A549 (cell line): ENCODE measurements around the gene CNPY4. TPM values are rescaled to one million over a fixed set of nuclear protein-coding genes. Genes with fewer than 3 reads are reported as not detected.

Source experiments
- ATAC-seq, 2 experiments: fragments of 200-7000 bp in 1 of 2; fragments of >200 bp in 1 of 2; cut with Nextera tagmentation in 1 of 2; cut with Tn5 transposase in 1 of 2; 3 replicates each; pipeline versions ENCODE4 v1.8.0 to v1.9.1; 2018 to 2020; ENCODE audit warnings: mild to moderate bottlenecking in 1 of 2, moderate library complexity in 1 of 2
- CTCF ChIA-PET: fragments of 300-600 bp; sonication (Branson Sonifier 250); formaldehyde crosslinking; extraction: SDS; loops from one replicate; lab custom pipeline; 2021; ENCODE audit warnings: antibody characterized with exemption, inconsistent platforms; lab: Yijun Ruan, JAX
- POLR2A ChIA-PET: fragments of 350-600 bp; formaldehyde crosslinking; extraction: SDS; loops from one replicate; lab custom pipeline; 2021; ENCODE audit warnings: antibody characterized with exemption, inconsistent platforms; lab: Yijun Ruan, JAX
- DNase-seq, 2 experiments: peaks; one replicate each; pipeline versions ENCODE4 v3.0.0 to v3.0.0-alpha.2; 2011 to 2016; ENCODE audit warnings: low read depth in 1 of 2, low spot score in 1 of 2
- FAIRE-seq: peaks from 2 replicates; lab custom pipeline; 2011; peaks lifted over from hg19 to GRCh38; lab: Jason Lieb, UNC
- H3K27ac ChIP-seq, 2 experiments: fragments of >200 bp; sonication (Bioruptor Twin); formaldehyde crosslinking; 3 replicates each; pipeline ENCODE4 v1.5.1; 2016 to 2017
- H3K4me1 ChIP-seq: fragments of >200 bp; sonication (Bioruptor Twin); formaldehyde crosslinking; 3 replicates; pipeline ENCODE4 v1.6.1; 2016
- H3K4me2 ChIP-seq: fragments of >200 bp; sonication (Bioruptor Twin); formaldehyde crosslinking; 3 replicates; pipeline ENCODE4 v1.6.1; 2016
- H3K4me3 ChIP-seq: fragments of >200 bp; sonication (Bioruptor Twin); formaldehyde crosslinking; 3 replicates; pipeline ENCODE4 v1.5.1; 2016
- H3K9me3 ChIP-seq: fragments of >200 bp; sonication (Bioruptor Twin); formaldehyde crosslinking; 3 replicates; pipeline ENCODE4 v1.6.1; 2016
- CHD4 ChIP-seq: fragments of 200-600 bp; sonication (generic); IDR thresholded peaks from 2 replicates; pipeline ENCODE4 v1.6.1; 2016; ENCODE audit warnings: antibody characterized with exemption, mild to moderate bottlenecking, borderline replicate concordance
- EHMT2 ChIP-seq: fragments of 200-600 bp; sonication (generic); IDR thresholded peaks from 2 replicates; pipeline ENCODE4 v1.6.1; 2016; ENCODE audit warnings: antibody characterized with exemption, low read depth, mild to moderate bottlenecking, moderate library complexity
- ESRRA ChIP-seq: fragments of 150-350 bp; IDR thresholded peaks from 2 replicates; pipeline ENCODE4 v1.6.1; 2014; ENCODE audit warnings: mild to moderate bottlenecking, low read length, borderline replicate concordance
- HDAC2 ChIP-seq: fragments of 200-600 bp; sonication (generic); IDR thresholded peaks from 2 replicates; pipeline ENCODE4 v1.6.1; 2016
- HEYL ChIP-seq: fragments of 250-450 bp; sonication (Bioruptor Pico); IDR thresholded peaks from 2 replicates; pipeline ENCODE4 v1.8.0; 2021; ENCODE audit warnings: mild to moderate bottlenecking, moderate library complexity
- HOXB13 ChIP-seq: fragments of 250-450 bp; sonication (Bioruptor Pico); IDR thresholded peaks from 2 replicates; pipeline ENCODE4 v1.5.0; 2020; ENCODE audit warnings: low read depth, mild to moderate bottlenecking, moderate library complexity
- JUN ChIP-seq, 2 experiments: fragments of >200 bp; sonication (Bioruptor Twin); formaldehyde crosslinking; IDR thresholded peaks; 2 replicates in 1 of 2; 3 replicates in 1 of 2; pipeline ENCODE4 v1.6.1; 2016 to 2017
- JUNB ChIP-seq: fragments of >200 bp; sonication (Bioruptor Twin); formaldehyde crosslinking; IDR thresholded peaks from 2 replicates; pipeline ENCODE4 v1.6.1; 2016
- MAFK ChIP-seq: fragments of 450-650 bp; IDR thresholded peaks from 2 replicates; pipeline ENCODE4 v1.6.1; 2014; ENCODE audit not compliant: partially characterized antibody
- MYC ChIP-seq: IDR thresholded peaks from 2 replicates; pipeline ENCODE4 v1.6.1; 2012; ENCODE audit warnings: mild to moderate bottlenecking, inconsistent platforms, low read length, improper control_type of control experiment, borderline replicate concordance
- PBX3 ChIP-seq: IDR thresholded peaks from 2 replicates; pipeline ENCODE4 v1.6.1; 2012
- POLR2AphosphoS2 ChIP-seq: conservative IDR thresholded peaks from 2 replicates; pipeline ENCODE4 v1.6.1; 2012; ENCODE audit warnings: low read length, improper control_type of control experiment, inconsistent platforms
- RCOR1 ChIP-seq: fragments of 150-350 bp; IDR thresholded peaks from 2 replicates; pipeline ENCODE4 v1.6.1; 2014; ENCODE audit warnings: antibody characterized with exemption, low read length, low read depth
- SMC3 ChIP-seq: fragments of >200 bp; sonication (Bioruptor Twin); formaldehyde crosslinking; IDR thresholded peaks from 3 replicates; pipeline ENCODE4 v1.6.1; 2018; ENCODE audit warnings: inconsistent platforms
- SREBF2 ChIP-seq: fragments of 450-650 bp; IDR thresholded peaks from 2 replicates; pipeline ENCODE4 v1.6.1; 2014; ENCODE audit warnings: mild to moderate bottlenecking, moderate library complexity
- TFCP2L1 ChIP-seq: fragments of 250-450 bp; sonication (Bioruptor Pico); IDR thresholded peaks from 2 replicates; pipeline ENCODE4 v1.5.0; 2021; ENCODE audit warnings: mild to moderate bottlenecking
- TP53 ChIP-seq: fragments of 250-450 bp; sonication (Bioruptor Pico); IDR thresholded peaks from 2 replicates; pipeline ENCODE4 v1.5.0; 2021; ENCODE audit warnings: mild to moderate bottlenecking, moderate library complexity
- ZC3H11A ChIP-seq: fragments of 450-650 bp; IDR thresholded peaks from 2 replicates; pipeline ENCODE4 v1.6.1; 2014; ENCODE audit warnings: antibody characterized with exemption, mild to moderate bottlenecking
- WGBS: methylation state at CpG from one replicate; pipeline ENCODE4 v1.1.6; 2017; ENCODE audit errors: missing lambda C conversion rate; 5-methylcytosine and 5-hydroxymethylcytosine counted together
- polyA plus RNA-seq, 4 experiments: library from polyadenylated mRNA; depleted of rRNA in 3 of 4; stranded (reverse); fragments of >200 nt; fragmentation: RNase III in 1 of 4; extraction: RNeasy Plus Mini Kit Qiagen cat#74134 plus additional on column Dnase treatment in 1 of 4; gene quantifications; 2 replicates in 3 of 4; 3 replicates in 1 of 4; pipeline ENCODE4 v1.2.3, GENCODE V29; 2011 to 2017
- TF ChIP-seq, protein P1 (sequence below): fragments of 200-600 bp; sonication (generic); IDR thresholded peaks from 2 replicates; pipeline ENCODE4 v1.6.1; 2016; ENCODE audit warnings: antibody characterized with exemption, mild to moderate bottlenecking, moderate library complexity

Gene CNPY4
- polyA plus RNA-seq, 2 of the 4 experiments (the other 2 are of a cell fraction): 11.7 to 22.8 TPM

- TF ChIP-seq, protein P1, sequence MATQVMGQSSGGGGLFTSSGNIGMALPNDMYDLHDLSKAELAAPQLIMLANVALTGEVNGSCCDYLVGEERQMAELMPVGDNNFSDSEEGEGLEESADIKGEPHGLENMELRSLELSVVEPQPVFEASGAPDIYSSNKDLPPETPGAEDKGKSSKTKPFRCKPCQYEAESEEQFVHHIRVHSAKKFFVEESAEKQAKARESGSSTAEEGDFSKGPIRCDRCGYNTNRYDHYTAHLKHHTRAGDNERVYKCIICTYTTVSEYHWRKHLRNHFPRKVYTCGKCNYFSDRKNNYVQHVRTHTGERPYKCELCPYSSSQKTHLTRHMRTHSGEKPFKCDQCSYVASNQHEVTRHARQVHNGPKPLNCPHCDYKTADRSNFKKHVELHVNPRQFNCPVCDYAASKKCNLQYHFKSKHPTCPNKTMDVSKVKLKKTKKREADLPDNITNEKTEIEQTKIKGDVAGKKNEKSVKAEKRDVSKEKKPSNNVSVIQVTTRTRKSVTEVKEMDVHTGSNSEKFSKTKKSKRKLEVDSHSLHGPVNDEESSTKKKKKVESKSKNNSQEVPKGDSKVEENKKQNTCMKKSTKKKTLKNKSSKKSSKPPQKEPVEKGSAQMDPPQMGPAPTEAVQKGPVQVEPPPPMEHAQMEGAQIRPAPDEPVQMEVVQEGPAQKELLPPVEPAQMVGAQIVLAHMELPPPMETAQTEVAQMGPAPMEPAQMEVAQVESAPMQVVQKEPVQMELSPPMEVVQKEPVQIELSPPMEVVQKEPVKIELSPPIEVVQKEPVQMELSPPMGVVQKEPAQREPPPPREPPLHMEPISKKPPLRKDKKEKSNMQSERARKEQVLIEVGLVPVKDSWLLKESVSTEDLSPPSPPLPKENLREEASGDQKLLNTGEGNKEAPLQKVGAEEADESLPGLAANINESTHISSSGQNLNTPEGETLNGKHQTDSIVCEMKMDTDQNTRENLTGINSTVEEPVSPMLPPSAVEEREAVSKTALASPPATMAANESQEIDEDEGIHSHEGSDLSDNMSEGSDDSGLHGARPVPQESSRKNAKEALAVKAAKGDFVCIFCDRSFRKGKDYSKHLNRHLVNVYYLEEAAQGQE: no peak
Measured at GRCh38 chr7:100167912-100168323, 48.5 kb downstream of the CNPY4 start (continued).

DNA sequence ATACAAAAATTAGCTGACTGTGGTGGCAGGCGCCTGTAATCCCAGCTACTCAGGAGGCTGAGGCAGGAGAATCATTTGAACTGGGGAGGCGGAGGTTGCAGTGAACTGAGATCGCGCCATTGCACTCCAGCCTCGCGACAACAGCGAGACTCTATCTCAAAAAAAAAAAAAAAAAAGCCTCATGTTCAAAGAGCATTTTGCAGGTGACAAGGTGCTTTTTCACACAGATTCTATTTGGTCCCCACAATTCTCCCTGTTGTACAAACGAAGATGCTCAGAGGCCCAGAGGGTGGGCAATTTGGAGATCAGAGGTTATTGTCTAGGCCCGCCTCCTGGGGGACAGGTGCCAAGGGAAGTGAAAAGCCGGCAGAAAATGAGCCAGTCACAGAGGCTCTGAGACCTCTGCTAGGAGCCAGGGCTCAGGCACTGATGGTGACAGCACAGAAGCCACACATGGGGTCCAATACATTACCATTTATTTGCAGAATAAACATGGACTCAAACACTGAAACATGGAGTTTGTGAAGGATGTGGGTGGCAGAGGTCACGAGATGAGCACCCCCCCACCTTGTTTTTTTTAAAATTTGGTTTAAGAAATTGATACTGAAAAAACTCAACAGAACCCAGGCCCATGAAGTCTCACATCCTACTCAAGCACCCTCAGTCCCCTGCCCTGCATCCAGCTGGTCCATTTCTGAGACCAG, 49.9 kb downstream of the CNPY4 start:
- FAIRE-seq: no peak

GRCh38 chr7:100170101-100170897, 50.9 kb downstream of the CNPY4 start:
- ChIA-PET CTCF (no interaction called here), POLR2A (no interaction called here)
- Histone ChIP-seq H3K4me1 (no peaks in the 10 kb centered on the region; the same call in 2 of the 3 replicates), H3K4me2 (peak overlapping the region; percentile 87; the same call in 2 of the 3 replicates), H3K9me3 (no peaks in the 10 kb centered on the region), H3K27ac (no peak overlapping the region), H3K4me3 (no peak overlapping the region; the same call in 2 of the 3 replicates)
- 82% methylated on average over 11 of the region's 11 CpGs for WGBS
- ATAC-seq (no peak), FAIRE-seq (no peak), DNase-seq (no peak)
- TF ChIP-seq TFCP2L1 (CRISPR knock-in tag) (no peak), JUNB (no peak), SREBF2 (no peak), HOXB13 (CRISPR knock-in tag) (no peak), MYC (no peak), SMC3 (no peak), ESRRA (no peak), PBX3 (no peak), RCOR1 (no peak), POLR2AphosphoS2 (no peak), MAFK (no peak), EHMT2 (no peak)
- TF ChIP-seq, all 56 proteins: peak for 0

More for the DNA sequence above, 49.9 kb downstream of the CNPY4 start:
- ATAC-seq: no peak
- Histone ChIP-seq H3K4me2 (no peak overlapping the region), H3K9me3 (no peaks in the 10 kb centered on the region), H3K4me1 (no peaks in the 10 kb centered on the region; the same call in 2 of the 3 replicates), H3K27ac (no peak overlapping the region), H3K4me3 (no peak overlapping the region)
- DNase-seq: no peak
- TF ChIP-seq JUN (IDR thresholded peaks at IDR 0.05): no peak
- TF ChIP-seq HEYL (CRISPR knock-in tag): no peak
- no peak for TF ChIP-seq TP53
- TF ChIP-seq HDAC2: no peak
- TF ChIP-seq ZC3H11A: no peak
- TF ChIP-seq CHD4: no peak
- TF ChIP-seq TFCP2L1 (CRISPR knock-in tag): no peak
- ChIA-PET POLR2A (no interaction called here), CTCF (no interaction called here)
- WGBS: 75% methylated on average over 11 of the region's 11 CpGs
